Measurements from ENCODE around the gene CCDC83.
"Not testable (repeated sequence)": the region's sequence is repeated elsewhere in the genome, so short reads cannot be mapped to it uniquely, and the experiment has no call there.

The CCDC83 gene

GRCh38 chr11:85840932-85841331 is 14.3 kb upstream of the CCDC83 start:
- not testable (repeated sequence) for DNase-seq

GRCh38 chr11:85843929-85844328 is 11.3 kb upstream of the CCDC83 start:
- DNase-seq: no peak

- peak; percentile 70 for DNase-seq
Measured at GRCh38 chr11:85844439-85845123, 10.6 kb upstream of the CCDC83 start.

GRCh38 chr11:85845124-85845631 is 10.0 kb upstream of the CCDC83 start:
- peak; percentile 61 for DNase-seq

- DNase-seq: no peak
Measured at GRCh38 chr11:85847436-85847835, 7.7 kb upstream of the CCDC83 start.

- no peak for DNase-seq
Measured at GRCh38 chr11:85848006-85848405, 7.2 kb upstream of the CCDC83 start.

GRCh38 chr11:85848556-85848955 is 6.6 kb upstream of the CCDC83 start:
- no peak for DNase-seq

GRCh38 chr11:85852754-85853153 is 2.4 kb upstream of the CCDC83 start:
- DNase-seq: not testable (repeated sequence)

GRCh38 chr11:85853541-85853940 is 1.6 kb upstream of the CCDC83 start:
- not testable (repeated sequence) for DNase-seq

- DNase-seq: no peak
Measured at GRCh38 chr11:85854212-85854556, 999 bp upstream of the CCDC83 start.

- peak; percentile 100 for DNase-seq
Measured at GRCh38 chr11:85854557-85855340, 434 bp upstream of the CCDC83 start.

GRCh38 chr11:85857098-85857497 is 1.9 kb downstream of the CCDC83 start:
- DNase-seq: no peak

- DNase-seq: not testable (repeated sequence)
Measured at GRCh38 chr11:85859541-85859940, 4.4 kb downstream of the CCDC83 start.

- DNase-seq: peak; percentile 82
Measured at GRCh38 chr11:85863855-85864254, 8.7 kb downstream of the CCDC83 start.

- DNase-seq: no peak
Measured at GRCh38 chr11:85866137-85866827, 11.1 kb downstream of the CCDC83 start.

- no peak for DNase-seq
Measured at GRCh38 chr11:85867751-85868150, 12.6 kb downstream of the CCDC83 start.

- DNase-seq: no peak
Measured at GRCh38 chr11:85869781-85870180, 14.6 kb downstream of the CCDC83 start.

GRCh38 chr11:85874265-85874664 is 19.1 kb downstream of the CCDC83 start:
- no peak for DNase-seq

- no peak for DNase-seq
Measured at GRCh38 chr11:85875505-85875904, 20.3 kb downstream of the CCDC83 start.

- DNase-seq: no peak
Measured at GRCh38 chr11:85884581-85885021, 29.4 kb downstream of the CCDC83 start.

GRCh38 chr11:85886089-85887056 is 31.2 kb downstream of the CCDC83 start:
- DNase-seq: no peak

GRCh38 chr11:85889108-85889507 is 33.9 kb downstream of the CCDC83 start:
- DNase-seq: no peak

All from OCI-M1 (cell line).